GM12872 (cell line): ENCODE results near the gene CGNL1.

ENCODE experiments used
- TF ChIP-seq, protein P1 (sequence below): IDR thresholded peaks from 3 replicates; pipeline ENCODE4 v1.5.1; 2011; ENCODE audit warnings: low read depth, mild to moderate bottlenecking, low read length, moderate library complexity; ENCODE audit not compliant: insufficient read depth

Gene CGNL1

DNA sequence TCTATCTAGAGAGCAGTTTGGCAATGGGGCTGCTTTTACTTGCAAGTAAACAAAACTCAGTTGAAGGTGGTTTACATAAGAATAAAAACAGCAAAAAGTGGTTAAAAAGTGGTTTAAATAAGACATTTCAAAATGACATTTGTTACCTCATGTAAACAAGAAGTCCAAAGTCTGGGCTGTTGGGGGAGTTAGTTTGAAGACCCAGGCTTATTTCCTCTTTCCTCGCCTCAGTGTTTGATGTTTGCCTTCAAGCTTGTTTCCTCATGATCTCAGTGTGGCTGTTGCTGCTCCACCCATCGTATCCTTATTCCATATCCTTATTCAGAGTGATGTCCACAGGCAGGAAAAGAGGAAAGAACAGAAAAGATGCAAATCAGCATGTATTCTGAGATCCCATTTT, 15.2 kb downstream of the CGNL1 start:
- TF ChIP-seq, protein P1, sequence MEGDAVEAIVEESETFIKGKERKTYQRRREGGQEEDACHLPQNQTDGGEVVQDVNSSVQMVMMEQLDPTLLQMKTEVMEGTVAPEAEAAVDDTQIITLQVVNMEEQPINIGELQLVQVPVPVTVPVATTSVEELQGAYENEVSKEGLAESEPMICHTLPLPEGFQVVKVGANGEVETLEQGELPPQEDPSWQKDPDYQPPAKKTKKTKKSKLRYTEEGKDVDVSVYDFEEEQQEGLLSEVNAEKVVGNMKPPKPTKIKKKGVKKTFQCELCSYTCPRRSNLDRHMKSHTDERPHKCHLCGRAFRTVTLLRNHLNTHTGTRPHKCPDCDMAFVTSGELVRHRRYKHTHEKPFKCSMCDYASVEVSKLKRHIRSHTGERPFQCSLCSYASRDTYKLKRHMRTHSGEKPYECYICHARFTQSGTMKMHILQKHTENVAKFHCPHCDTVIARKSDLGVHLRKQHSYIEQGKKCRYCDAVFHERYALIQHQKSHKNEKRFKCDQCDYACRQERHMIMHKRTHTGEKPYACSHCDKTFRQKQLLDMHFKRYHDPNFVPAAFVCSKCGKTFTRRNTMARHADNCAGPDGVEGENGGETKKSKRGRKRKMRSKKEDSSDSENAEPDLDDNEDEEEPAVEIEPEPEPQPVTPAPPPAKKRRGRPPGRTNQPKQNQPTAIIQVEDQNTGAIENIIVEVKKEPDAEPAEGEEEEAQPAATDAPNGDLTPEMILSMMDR: no peak

DNA sequence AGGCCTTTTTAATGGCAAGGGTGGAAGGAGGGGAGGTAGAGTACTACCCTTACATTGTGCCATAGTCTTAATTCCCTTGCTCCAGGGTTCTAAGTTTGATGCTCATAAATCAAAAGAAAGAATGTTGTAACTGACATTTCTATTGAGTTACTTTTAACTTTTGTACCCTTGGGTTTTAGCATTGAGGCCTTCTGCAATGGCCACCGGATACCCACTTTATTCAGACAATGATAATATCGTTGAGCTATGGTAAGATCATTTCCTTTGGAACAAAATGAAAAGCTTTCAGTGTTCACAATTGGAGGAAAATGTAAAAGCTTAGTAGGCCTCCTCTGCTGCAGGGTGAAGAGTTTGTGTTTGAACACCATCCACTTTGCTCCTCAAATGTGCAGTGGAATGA, 16.8 kb downstream of the CGNL1 start:
- TF ChIP-seq, protein P1: no peak

DNA sequence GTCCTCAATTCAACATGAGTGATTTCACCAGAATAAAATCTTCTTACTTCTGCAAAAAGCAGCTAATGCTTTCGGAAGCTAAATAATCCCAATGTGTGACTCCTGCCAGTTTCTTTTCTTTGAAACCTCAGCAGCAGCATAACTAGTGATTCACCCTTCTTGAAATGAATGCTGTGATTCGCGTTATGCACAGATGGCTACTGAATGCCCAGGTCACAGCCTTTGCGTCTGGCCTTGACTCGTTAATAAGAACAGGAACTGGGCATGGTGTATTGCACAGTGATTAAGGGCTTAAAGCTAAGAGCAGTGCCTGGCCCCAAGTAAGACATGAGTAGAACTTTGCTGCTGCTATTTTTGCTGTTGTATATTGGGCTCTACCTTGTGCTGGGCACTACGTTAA, 19.0 kb downstream of the CGNL1 start:
- TF ChIP-seq, protein P1: no peak

DNA sequence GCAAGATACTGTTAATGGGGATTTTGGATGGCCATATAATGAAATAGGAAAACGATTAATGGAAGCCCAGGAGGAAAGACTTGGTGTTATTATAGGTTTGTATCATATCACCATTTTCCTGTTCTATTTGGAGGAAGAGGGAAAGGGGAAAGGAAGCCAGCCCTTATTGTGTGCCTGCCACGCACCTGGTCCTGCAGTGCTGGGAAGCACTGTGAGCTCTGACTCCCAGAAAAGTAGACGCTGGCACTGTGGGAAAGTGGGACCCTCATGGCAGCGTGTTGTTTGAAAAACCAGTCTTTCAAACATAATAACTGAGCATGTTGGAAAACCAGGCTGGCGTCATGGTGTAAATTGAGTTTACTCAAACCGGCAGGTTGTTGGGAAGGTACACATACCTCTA, 22.0 kb downstream of the CGNL1 start:
- TF ChIP-seq, protein P1: no peak

DNA sequence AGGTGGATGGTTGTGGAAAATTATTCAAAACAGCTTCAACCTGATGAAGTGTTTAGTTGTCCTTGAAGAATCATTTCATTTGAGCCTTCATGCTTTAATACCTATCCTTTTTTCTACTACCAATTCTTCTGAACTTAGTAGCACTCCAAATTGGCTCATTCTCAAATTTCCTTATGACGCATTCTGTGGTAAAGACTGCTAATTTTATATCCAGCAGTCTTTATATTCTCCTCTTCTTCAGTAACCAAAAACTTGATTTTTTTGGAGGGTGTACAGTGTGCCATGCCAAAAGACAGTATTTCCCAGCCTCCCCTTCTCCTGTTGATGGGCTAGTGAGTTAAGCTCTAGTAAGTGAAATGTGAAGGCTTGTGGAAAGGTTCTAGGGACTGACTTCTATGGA, 25.2 kb downstream of the CGNL1 start:
- TF ChIP-seq, protein P1: no peak

DNA sequence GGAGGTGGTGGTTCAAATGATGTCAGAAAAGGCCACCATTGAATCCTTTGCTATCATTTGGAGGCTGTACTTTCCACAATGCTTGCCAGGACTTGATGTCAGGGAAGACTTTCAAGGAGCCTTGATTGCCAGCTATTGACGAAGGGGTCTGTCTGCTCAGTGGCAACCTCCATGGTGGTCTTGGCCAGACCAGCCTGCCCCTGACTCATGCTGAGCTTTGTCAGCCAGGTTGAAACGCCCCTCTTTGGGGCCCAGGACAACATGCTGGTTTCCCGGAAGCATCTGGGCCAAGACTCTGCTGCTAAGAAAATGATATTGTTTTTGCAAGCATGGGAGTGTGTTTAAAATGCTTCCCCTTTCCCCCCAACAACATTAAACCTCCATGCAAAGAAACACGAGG, 26.7 kb downstream of the CGNL1 start:
- TF ChIP-seq, protein P1: no peak

DNA sequence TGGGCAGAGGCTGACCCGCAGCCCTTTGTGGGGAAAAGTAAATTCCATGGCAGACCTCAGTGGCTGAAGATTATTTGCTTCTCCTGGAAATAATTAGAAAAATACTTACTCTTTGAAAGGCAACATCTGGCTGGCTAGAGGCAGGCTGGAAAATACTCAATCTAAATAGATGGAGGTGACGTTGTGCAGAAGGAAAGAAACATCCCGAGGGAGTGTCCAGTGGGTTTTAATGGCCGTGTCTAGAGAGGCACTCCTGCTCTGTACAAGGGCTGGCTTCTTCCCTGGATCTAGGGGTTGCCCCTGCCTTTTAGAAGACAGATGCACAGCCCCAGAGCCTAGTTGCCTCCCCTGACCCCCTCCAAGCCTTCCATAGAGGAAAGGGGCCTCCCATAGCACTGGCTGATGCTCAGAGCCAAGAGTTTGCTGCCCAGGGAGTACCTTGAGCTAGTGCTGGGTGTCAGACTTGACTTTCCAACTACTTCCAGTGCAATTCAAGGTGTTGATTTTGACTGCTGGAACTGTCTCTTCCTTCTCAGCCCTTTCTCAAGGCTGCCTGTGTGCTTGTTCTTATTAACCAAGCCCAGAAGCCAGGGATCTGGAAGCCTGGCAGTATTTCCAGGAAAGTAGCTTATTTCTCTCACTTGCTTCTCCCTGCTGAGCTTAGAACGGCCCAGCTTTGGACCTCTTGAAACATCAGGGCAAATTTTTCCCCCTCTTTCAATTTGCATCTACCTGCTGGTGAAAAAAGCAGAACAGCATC, 27.4 kb downstream of the CGNL1 start:
- TF ChIP-seq, protein P1: no peak

DNA sequence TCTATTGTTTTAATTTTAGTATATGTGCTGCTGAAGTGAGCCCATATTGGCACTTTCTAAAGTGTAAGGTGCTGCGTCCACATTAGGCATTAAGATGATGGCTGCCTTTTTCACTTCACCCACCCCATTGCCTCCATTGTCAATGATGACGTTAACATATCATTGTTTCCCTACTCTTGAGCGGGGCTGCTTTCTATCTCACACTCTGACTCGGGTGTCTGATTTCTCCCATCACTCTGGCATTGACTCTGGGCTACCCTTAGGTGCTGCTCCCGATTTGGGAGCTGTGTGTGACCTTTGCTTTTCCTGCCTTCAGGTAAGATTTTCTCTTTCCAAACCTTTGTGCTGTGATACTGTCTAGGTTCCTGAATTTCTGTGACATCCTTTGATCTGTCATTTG, 28.8 kb downstream of the CGNL1 start:
- TF ChIP-seq, protein P1: no peak
